Upper lobe of left lung (tissue), 4 donors: ENCODE measurements around the gene DNASE2B.

ENCODE experiments used
- CTCF ChIP-seq, 6 experiments: fragments of 450-650 bp in 4 of 6; fragments of 200-600 bp in 2 of 6; sonication (generic) in 2 of 6; IDR thresholded peaks; one replicate each; pipeline ENCODE4 v1.5.1; 2016 to 2019; ENCODE audit warnings: antibody characterized with exemption in 6 of 6
- POLR2A ChIP-seq, 4 donors: fragments of 450-650 bp; IDR thresholded peaks; one replicate each; pipeline ENCODE4 v1.5.1; 2016 to 2017; ENCODE audit warnings: antibody characterized with exemption in 4 of 4, mild to moderate bottlenecking in 2 of 4

- TF ChIP-seq POLR2A (IDR thresholded peaks at IDR 0.05) (no peak), CTCF (IDR thresholded peaks at IDR 0.05) (no peak)
Measured at GRCh38 chr1:84402501-84402900, 4.2 kb downstream of the DNASE2B start.
